PFSK-1 (cell line): ENCODE measurements around the gene ACTR1A.

Source experiments
- POLR2AphosphoS5 ChIP-seq: IDR thresholded peaks from 2 replicates; pipeline ENCODE4 v1.6.1; 2012; ENCODE audit warnings: low read depth, mild to moderate bottlenecking, control low read depth, low read length, moderate library complexity
- TAF1 ChIP-seq: IDR thresholded peaks from 2 replicates; pipeline ENCODE4 v1.6.1; 2012; ENCODE audit warnings: low read length, control low read depth, borderline replicate concordance; ENCODE audit not compliant: insufficient read depth

DNA sequence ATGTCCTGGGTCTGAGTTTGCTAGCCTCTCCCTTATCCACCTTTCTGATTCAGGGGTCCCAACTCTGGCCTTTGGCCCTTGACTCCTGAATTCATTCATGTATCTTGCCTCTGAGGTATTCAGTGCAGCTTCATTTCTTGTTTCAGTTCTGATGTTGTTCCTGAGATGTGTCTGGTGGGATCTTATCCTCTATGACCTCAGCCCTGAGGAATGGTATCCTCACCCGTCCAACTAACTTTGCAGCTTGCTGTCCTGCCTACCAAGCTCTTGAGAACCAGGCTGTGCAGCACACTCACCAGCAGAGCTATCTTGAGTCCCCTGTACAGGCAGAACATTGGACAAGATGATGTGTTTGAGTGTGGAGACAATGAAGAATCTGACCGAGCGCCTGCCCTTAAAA lies 15.0 kb upstream of the ACTR1A start:
- TF ChIP-seq POLR2AphosphoS5, result no peak
- TF ChIP-seq TAF1, result no peak
